HL-60 (cell line): ENCODE results near the gene NCAPG2.

ENCODE experiments used
- POLR2AphosphoS5 ChIP-seq: IDR thresholded peaks from 2 replicates; pipeline ENCODE4 v1.6.1; 2012; ENCODE audit warnings: low read depth
- SPI1 ChIP-seq: IDR thresholded peaks from 2 replicates; pipeline ENCODE4 v1.6.1; 2012; ENCODE audit warnings: low read depth, mild to moderate bottlenecking, borderline replicate concordance
- TF ChIP-seq, protein P1 (sequence below): IDR thresholded peaks from one replicate; pipeline ENCODE4 v1.5.1; 2011; ENCODE audit warnings: low read length, control low read depth, inconsistent platforms; ENCODE audit not compliant: insufficient read depth

DNA sequence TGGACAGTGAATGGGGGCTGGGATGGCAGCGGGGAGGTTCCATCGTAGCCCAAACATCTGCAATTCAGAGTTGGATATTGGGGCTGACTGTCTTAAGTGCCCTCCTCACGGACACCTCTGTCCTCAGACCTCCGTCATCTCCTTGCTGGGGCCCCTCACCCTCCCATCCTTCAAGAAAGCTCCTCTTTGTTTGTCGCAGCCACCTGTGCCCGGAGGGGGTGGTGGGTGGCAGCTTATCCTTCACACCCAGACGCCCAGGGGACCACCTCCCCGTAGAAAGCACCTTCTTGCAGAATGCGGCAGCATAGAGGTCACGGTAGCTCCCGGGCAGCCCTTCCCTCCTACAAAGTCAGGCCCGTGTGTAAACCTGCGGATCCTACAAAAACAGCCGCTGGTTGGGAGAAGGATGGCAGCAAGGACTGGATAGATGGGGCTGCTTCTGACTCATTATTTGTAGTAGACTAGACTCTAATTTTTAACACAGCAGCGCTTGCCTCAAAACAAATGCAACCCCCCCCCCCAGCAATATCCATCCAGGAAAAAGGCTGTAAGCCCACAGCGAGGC, 115.6 kb downstream of the NCAPG2 start:
- TF ChIP-seq, protein P1, sequence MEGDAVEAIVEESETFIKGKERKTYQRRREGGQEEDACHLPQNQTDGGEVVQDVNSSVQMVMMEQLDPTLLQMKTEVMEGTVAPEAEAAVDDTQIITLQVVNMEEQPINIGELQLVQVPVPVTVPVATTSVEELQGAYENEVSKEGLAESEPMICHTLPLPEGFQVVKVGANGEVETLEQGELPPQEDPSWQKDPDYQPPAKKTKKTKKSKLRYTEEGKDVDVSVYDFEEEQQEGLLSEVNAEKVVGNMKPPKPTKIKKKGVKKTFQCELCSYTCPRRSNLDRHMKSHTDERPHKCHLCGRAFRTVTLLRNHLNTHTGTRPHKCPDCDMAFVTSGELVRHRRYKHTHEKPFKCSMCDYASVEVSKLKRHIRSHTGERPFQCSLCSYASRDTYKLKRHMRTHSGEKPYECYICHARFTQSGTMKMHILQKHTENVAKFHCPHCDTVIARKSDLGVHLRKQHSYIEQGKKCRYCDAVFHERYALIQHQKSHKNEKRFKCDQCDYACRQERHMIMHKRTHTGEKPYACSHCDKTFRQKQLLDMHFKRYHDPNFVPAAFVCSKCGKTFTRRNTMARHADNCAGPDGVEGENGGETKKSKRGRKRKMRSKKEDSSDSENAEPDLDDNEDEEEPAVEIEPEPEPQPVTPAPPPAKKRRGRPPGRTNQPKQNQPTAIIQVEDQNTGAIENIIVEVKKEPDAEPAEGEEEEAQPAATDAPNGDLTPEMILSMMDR: no peak
- TF ChIP-seq POLR2AphosphoS5 (no peak), SPI1 (no peak)
